ENCODE measurements around the gene AGO3. TPM values are rescaled to one million over a fixed set of nuclear protein-coding genes. Genes with fewer than 3 reads are reported as not detected.
A peak's percentile ranks its signal among the peaks of the same experiment; 100 is the strongest.

Gene AGO3
- total and polyA plus RNA-seq, 2 of the 13 experiments (the other 11 are each of a cell fraction or from before 2014, with no cell fraction given) = 21.2 to 27.1 TPM

DNA sequence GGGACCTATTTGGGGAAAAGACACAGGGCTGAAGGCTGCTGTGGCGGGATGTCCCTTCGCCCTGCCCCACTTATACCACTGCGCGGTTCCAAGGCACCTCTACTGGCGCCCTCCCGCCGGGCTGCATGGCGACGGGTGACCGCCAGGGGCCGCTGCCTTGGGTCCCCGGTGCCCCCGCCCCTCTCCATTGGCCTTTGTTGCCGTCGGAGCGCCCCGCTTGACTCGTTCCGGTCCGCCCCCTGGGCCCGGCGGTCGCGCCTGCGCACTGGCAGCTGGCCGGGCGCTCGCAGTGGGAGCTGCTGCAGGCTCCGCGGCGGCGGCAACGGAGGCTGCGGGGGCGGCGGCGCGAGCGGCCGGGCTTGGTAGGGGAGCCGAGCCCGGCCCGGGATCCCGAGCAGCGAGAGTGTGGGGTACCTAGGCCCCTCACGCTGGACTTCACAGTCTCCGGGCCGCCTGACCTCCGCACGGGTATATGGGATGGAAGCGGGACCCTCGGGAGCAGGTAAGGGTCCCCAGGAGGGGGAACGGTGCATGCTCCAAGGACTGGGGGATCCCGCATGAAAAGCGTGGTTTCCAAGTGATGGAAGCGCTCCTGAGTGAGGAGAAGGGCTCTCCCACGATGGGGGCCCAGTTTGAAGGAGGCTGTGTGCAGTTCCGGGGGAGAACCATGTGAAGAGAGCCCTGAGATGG, 47.8 kb upstream of the AGO3 start, which contains the start of gene AGO1 (continued):
- TF ChIP-seq ATF1 (CRISPR knock-in tag; IDR thresholded peaks at IDR 0.05) (no peak), SP2 (CRISPR knock-in tag; IDR thresholded peaks at IDR 0.05) (no peak), MTF1 (CRISPR knock-in tag; IDR thresholded peaks at IDR 0.05) (no peak), ZNF891 (CRISPR knock-in tag; IDR thresholded peaks at IDR 0.05) (0 out of 2 replicates have a peak, but pooled peaks have one; percentile 17), ZZZ3 (CRISPR knock-in tag; IDR thresholded peaks at IDR 0.05; ENCODE audit: borderline replicate concordance) (peak; percentile 75; the same call in 1 of the 2 replicates), ZNF24 (IDR thresholded peaks at IDR 0.05) (no peak), ZNF441 (CRISPR knock-in tag; IDR thresholded peaks at IDR 0.05; ENCODE audit: borderline replicate concordance) (peak; percentile 87), SMAD1 (CRISPR knock-in tag; IDR thresholded peaks at IDR 0.05; ENCODE audit: borderline replicate concordance, low read depth) (0 out of 2 replicates have a peak, but pooled peaks have one; percentile 59), CHCHD3 (CRISPR knock-in tag; IDR thresholded peaks at IDR 0.05) (0 out of 2 replicates have a peak, but pooled peaks have one; percentile 16), SP140L (CRISPR knock-in tag; IDR thresholded peaks at IDR 0.05; ENCODE audit: borderline replicate concordance) (no peak), PAWR (CRISPR knock-in tag; IDR thresholded peaks at IDR 0.05; ENCODE audit: borderline replicate concordance) (no peak), TCF7 (IDR thresholded peaks at IDR 0.05; ENCODE audit: low read depth) (no peak), DRAP1 (CRISPR knock-in tag; IDR thresholded peaks at IDR 0.05) (no peak), TEAD3 (CRISPR knock-in tag; optimal IDR thresholded peaks at IDR 0.05; ENCODE audit: borderline replicate concordance) (peak; percentile 28), XBP1 (CRISPR knock-in tag; IDR thresholded peaks at IDR 0.05) (no peak), ZFP1 (CRISPR knock-in tag; IDR thresholded peaks at IDR 0.05) (no peak)
- TF ChIP-seq, protein P1, sequence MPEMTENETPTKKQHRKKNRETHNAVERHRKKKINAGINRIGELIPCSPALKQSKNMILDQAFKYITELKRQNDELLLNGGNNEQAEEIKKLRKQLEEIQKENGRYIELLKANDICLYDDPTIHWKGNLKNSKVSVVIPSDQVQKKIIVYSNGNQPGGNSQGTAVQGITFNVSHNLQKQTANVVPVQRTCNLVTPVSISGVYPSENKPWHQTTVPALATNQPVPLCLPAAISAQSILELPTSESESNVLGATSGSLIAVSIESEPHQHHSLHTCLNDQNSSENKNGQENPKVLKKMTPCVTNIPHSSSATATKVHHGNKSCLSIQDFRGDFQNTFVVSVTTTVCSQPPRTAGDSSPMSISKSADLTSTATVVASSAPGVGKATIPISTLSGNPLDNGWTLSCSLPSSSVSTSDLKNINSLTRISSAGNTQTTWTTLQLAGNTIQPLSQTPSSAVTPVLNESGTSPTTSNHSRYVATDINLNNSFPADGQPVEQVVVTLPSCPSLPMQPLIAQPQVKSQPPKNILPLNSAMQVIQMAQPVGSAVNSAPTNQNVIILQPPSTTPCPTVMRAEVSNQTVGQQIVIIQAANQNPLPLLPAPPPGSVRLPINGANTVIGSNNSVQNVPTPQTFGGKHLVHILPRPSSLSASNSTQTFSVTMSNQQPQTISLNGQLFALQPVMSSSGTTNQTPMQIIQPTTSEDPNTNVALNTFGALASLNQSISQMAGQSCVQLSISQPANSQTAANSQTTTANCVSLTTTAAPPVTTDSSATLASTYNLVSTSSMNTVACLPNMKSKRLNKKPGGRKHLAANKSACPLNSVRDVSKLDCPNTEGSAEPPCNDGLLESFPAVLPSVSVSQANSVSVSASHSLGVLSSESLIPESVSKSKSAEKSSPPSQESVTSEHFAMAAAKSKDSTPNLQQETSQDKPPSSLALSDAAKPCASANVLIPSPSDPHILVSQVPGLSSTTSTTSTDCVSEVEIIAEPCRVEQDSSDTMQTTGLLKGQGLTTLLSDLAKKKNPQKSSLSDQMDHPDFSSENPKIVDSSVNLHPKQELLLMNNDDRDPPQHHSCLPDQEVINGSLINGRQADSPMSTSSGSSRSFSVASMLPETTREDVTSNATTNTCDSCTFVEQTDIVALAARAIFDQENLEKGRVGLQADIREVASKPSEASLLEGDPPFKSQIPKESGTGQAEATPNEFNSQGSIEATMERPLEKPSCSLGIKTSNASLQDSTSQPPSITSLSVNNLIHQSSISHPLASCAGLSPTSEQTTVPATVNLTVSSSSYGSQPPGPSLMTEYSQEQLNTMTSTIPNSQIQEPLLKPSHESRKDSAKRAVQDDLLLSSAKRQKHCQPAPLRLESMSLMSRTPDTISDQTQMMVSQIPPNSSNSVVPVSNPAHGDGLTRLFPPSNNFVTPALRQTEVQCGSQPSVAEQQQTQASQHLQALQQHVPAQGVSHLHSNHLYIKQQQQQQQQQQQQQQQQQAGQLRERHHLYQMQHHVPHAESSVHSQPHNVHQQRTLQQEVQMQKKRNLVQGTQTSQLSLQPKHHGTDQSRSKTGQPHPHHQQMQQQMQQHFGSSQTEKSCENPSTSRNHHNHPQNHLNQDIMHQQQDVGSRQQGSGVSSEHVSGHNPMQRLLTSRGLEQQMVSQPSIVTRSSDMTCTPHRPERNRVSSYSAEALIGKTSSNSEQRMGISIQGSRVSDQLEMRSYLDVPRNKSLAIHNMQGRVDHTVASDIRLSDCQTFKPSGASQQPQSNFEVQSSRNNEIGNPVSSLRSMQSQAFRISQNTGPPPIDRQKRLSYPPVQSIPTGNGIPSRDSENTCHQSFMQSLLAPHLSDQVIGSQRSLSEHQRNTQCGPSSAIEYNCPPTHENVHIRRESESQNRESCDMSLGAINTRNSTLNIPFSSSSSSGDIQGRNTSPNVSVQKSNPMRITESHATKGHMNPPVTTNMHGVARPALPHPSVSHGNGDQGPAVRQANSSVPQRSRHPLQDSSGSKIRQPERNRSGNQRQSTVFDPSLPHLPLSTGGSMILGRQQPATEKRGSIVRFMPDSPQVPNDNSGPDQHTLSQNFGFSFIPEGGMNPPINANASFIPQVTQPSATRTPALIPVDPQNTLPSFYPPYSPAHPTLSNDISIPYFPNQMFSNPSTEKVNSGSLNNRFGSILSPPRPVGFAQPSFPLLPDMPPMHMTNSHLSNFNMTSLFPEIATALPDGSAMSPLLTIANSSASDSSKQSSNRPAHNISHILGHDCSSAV (CRISPR knock-in tag; IDR thresholded peaks at IDR 0.05; ENCODE audit: borderline replicate concordance) = no peak
- TF ChIP-seq, protein P2, sequence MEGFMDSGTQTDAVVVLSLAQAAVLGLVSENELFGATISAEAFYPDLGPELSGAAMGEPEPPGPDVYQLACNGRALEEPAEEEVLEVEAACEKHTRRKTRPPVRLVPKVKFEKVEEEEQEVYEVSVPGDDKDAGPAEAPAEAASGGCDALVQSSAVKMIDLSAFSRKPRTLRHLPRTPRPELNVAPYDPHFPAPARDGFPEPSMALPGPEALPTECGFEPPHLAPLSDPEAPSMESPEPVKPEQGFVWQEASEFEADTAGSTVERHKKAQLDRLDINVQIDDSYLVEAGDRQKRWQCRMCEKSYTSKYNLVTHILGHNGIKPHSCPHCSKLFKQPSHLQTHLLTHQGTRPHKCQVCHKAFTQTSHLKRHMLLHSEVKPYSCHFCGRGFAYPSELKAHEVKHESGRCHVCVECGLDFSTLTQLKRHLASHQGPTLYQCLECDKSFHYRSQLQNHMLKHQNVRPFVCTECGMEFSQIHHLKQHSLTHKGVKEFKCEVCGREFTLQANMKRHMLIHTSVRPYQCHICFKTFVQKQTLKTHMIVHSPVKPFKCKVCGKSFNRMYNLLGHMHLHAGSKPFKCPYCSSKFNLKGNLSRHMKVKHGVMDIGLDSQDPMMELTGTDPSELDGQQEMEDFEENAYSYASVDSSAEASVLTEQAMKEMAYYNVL (CRISPR knock-in tag; IDR thresholded peaks at IDR 0.05; ENCODE audit: borderline replicate concordance) = no peak
- TF ChIP-seq, protein P3, sequence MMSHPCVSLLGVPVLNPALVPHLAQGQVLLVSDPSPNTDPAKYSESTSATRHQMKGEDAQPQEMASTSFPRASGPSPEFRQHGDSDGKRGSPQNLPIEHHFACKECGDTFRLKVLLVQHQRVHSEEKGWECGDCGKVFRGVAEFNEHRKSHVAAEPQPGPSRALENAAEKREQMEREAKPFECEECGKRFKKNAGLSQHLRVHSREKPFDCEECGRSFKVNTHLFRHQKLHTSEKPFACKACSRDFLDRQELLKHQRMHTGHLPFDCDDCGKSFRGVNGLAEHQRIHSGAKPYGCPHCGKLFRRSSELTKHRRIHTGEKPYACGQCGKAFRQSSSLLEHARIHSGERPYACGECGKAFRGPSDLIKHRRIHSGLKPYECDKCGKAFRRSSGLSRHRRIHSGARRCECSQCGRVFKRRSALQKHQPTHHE (CRISPR knock-in tag; IDR thresholded peaks at IDR 0.05; ENCODE audit: borderline replicate concordance) = no peak
